Fibroblast of skin of left quadriceps (primary cell): Measurements from ENCODE around the gene HOXA10.

Experiments
- DNase-seq, 2 experiments: peaks; one replicate each; pipeline ENCODE4 v3.0.0-alpha.2; 2013; ENCODE audit warnings: low read depth in 2 of 2

HOXA10 gene

GRCh38 chr7:27173956-27174873, at the start of gene HOXA10:
Gene HOXA10, minus strand, starts transcription at chr7:27174320. Its CDS starts 14 bp downstream, at chr7:27174306.
- peak; percentile 78 to 80 for DNase-seq

- DNase-seq: no peak
Observed at GRCh38 chr7:27221201-27221797, 47.2 kb upstream of the HOXA10 start.

GRCh38 chr7:27220440-27220955, 46.4 kb upstream of the HOXA10 start:
- no peak for DNase-seq

- no peak for DNase-seq
Observed at GRCh38 chr7:27219821-27220220, 45.7 kb upstream of the HOXA10 start.

- no peak for DNase-seq
Observed at GRCh38 chr7:27217951-27218350, 43.8 kb upstream of the HOXA10 start.

- no peak for DNase-seq
Observed at GRCh38 chr7:27215356-27215755, 41.2 kb upstream of the HOXA10 start.

- DNase-seq: no peak
Observed at GRCh38 chr7:27214239-27214950, 40.3 kb upstream of the HOXA10 start.

GRCh38 chr7:27213433-27214238, 39.5 kb upstream of the HOXA10 start:
- DNase-seq: no peak

GRCh38 chr7:27212497-27213432, 38.6 kb upstream of the HOXA10 start:
- DNase-seq: peak in 1 of 2 experiments; percentile 20

- DNase-seq: no peak
Observed at GRCh38 chr7:27211764-27212204, 37.7 kb upstream of the HOXA10 start.

GRCh38 chr7:27211084-27211446, 36.9 kb upstream of the HOXA10 start:
- no peak for DNase-seq

- DNase-seq: no peak
Observed at GRCh38 chr7:27210441-27211083, 36.4 kb upstream of the HOXA10 start.

- DNase-seq: no peak
Observed at GRCh38 chr7:27209933-27210440, 35.9 kb upstream of the HOXA10 start.

GRCh38 chr7:27208998-27209397, 34.9 kb upstream of the HOXA10 start:
- DNase-seq: no peak

- no peak for DNase-seq
Observed at GRCh38 chr7:27207348-27207985, 33.3 kb upstream of the HOXA10 start.

- DNase-seq: no peak
Observed at GRCh38 chr7:27205325-27206280, 31.5 kb upstream of the HOXA10 start.

- no peak for DNase-seq
Observed at GRCh38 chr7:27204851-27205322, 30.8 kb upstream of the HOXA10 start.
